BLaER1 (cell line): ENCODE results near the gene ERAP2.

Experiments used
- H3K27ac ChIP-seq: shearing (Covaris generic); formaldehyde crosslinking; 2 replicates; pipeline ENCODE4 v1.8.1; 2022
- H3K27me3 ChIP-seq: shearing (Covaris generic); formaldehyde crosslinking; 2 replicates; pipeline ENCODE4 v1.8.1; 2022
- H3K36me3 ChIP-seq: shearing (Covaris generic); formaldehyde crosslinking; 2 replicates; pipeline ENCODE4 v1.8.1; 2022
- H3K4me1 ChIP-seq: shearing (Covaris generic); formaldehyde crosslinking; 2 replicates; pipeline ENCODE4 v1.8.1; 2022
- H3K4me2 ChIP-seq: shearing (Covaris generic); formaldehyde crosslinking; 2 replicates; pipeline ENCODE4 v1.8.1; 2022
- H3K4me3 ChIP-seq: shearing (Covaris generic); formaldehyde crosslinking; 2 replicates; pipeline ENCODE4 v1.8.1; 2022
- H3K9ac ChIP-seq: shearing (Covaris generic); formaldehyde crosslinking; 2 replicates; pipeline ENCODE4 v1.8.1; 2022
- H3K9me3 ChIP-seq: shearing (Covaris generic); formaldehyde crosslinking; 2 replicates; pipeline ENCODE4 v1.8.1; 2022
- H4K20me1 ChIP-seq: shearing (Covaris generic); formaldehyde crosslinking; 2 replicates; pipeline ENCODE4 v1.8.1; 2022
- Cebpa-rat ChIP-seq: shearing (Covaris generic); IDR thresholded peaks from 2 replicates; pipeline ENCODE4 v1.8.1; 2022

Gene ERAP2

GRCh38 chr5:96968074-96968473 lies 91.8 kb downstream of the ERAP2 start:
- no peak overlapping the region for H3K27ac ChIP-seq
- H3K27me3 ChIP-seq: no peaks in the 10 kb centered on the region
- H4K20me1 ChIP-seq: no peaks in the 10 kb centered on the region
- TF ChIP-seq Cebpa-rat: no peak
- H3K9ac ChIP-seq: no peak overlapping the region
- H3K4me3 ChIP-seq: no peak overlapping the region
- H3K36me3 ChIP-seq: peaks cover 7% of the 10 kb centered on the region; the same call in 1 of the 2 replicates
- peaks cover 8% of the 10 kb centered on the region; the same call in 1 of the 2 replicates for H3K9me3 ChIP-seq
- no peak overlapping the region for H3K4me2 ChIP-seq
- peaks cover 24% of the 10 kb centered on the region for H3K4me1 ChIP-seq

- Histone ChIP-seq H3K9ac (no peak overlapping the region), H3K9me3 (peaks cover 8% of the 10 kb centered on the region; the same call in 1 of the 2 replicates), H4K20me1 (peaks cover 3% of the 10 kb centered on the region; the same call in 1 of the 2 replicates), H3K27me3 (no peaks in the 10 kb centered on the region), H3K36me3 (peaks cover 7% of the 10 kb centered on the region; the same call in 1 of the 2 replicates), H3K4me2 (no peak overlapping the region), H3K4me3 (no peak overlapping the region), H3K27ac (no peak overlapping the region), H3K4me1 (peaks cover 22% of the 10 kb centered on the region)
- TF ChIP-seq Cebpa-rat: no peak
Observed at GRCh38 chr5:96968614-96969013, 92.3 kb downstream of the ERAP2 start.
